GM21515 (cell line): Measurements from ENCODE around the gene MYH11.
"Not testable (repeated sequence)": the region's sequence is repeated elsewhere in the genome, so short reads cannot be mapped to it uniquely, and the experiment has no call there.

Source experiments
- ATAC-seq: cut with Tn5 transposase; IDR thresholded peaks from one replicate; pipeline ENCODE4 v1.9.1; 2021; ENCODE audit not compliant: unreplicated experiment

Gene MYH11

GRCh38 chr16:15846510-15846909 lies 10.3 kb downstream of the MYH11 start:
- no peak for ATAC-seq

GRCh38 chr16:15843635-15844279 lies 13.1 kb downstream of the MYH11 start:
- no peak for ATAC-seq

- not testable (repeated sequence) for ATAC-seq
Observed at GRCh38 chr16:15839204-15839603, 17.6 kb downstream of the MYH11 start.

- ATAC-seq = no peak
Observed at GRCh38 chr16:15837761-15838160, 19.1 kb downstream of the MYH11 start.

- no peak for ATAC-seq
Observed at GRCh38 chr16:15836965-15837611, 19.7 kb downstream of the MYH11 start.

GRCh38 chr16:15836074-15836473 lies 20.8 kb downstream of the MYH11 start:
- no peak for ATAC-seq

GRCh38 chr16:15835136-15835878 lies 21.5 kb downstream of the MYH11 start:
- ATAC-seq = no peak

- no peak for ATAC-seq
Observed at GRCh38 chr16:15834502-15834901, 22.3 kb downstream of the MYH11 start.

GRCh38 chr16:15833541-15833940 lies 23.3 kb downstream of the MYH11 start:
- ATAC-seq = no peak

- no peak for ATAC-seq
Observed at GRCh38 chr16:15832241-15832640, 24.6 kb downstream of the MYH11 start.

GRCh38 chr16:15830832-15831451 lies 25.9 kb downstream of the MYH11 start:
- ATAC-seq = no peak

- ATAC-seq = no peak
Observed at GRCh38 chr16:15829460-15829859, 27.4 kb downstream of the MYH11 start.

- no peak for ATAC-seq
Observed at GRCh38 chr16:15827709-15828343, 29.0 kb downstream of the MYH11 start.

- no peak for ATAC-seq
Observed at GRCh38 chr16:15827299-15827698, 29.5 kb downstream of the MYH11 start.

GRCh38 chr16:15825750-15826305 lies 31.0 kb downstream of the MYH11 start:
- ATAC-seq = no peak

GRCh38 chr16:15822957-15823356 lies 33.9 kb downstream of the MYH11 start:
- ATAC-seq = no peak

- ATAC-seq = no peak
Observed at GRCh38 chr16:15820837-15821236, 36.0 kb downstream of the MYH11 start.

GRCh38 chr16:15819046-15819445 lies 37.8 kb downstream of the MYH11 start:
- no peak for ATAC-seq

- no peak for ATAC-seq
Observed at GRCh38 chr16:15817446-15817845, 39.4 kb downstream of the MYH11 start.

- no peak for ATAC-seq
Observed at GRCh38 chr16:15816228-15816627, 40.6 kb downstream of the MYH11 start.

- not testable (repeated sequence) for ATAC-seq
Observed at GRCh38 chr16:15812401-15812750, 44.5 kb downstream of the MYH11 start.
